Upper lobe of left lung (tissue), 6 donors: ENCODE data around the gene KRT74. TPM values are rescaled to one million over a fixed set of nuclear protein-coding genes. Genes with fewer than 3 reads are reported as not detected.

Experiments
- ATAC-seq, 2 donors: fragments of 200-7000 bp; cut with Tn5 transposase; one replicate each; pipeline ENCODE4 v1.9.1; 2022; ENCODE audit warnings: mild to moderate bottlenecking in 2 of 2, moderate library complexity in 2 of 2; ENCODE audit not compliant: low FRiP score in 2 of 2
- DNase-seq, 2 donors: peaks; one replicate each; pipeline ENCODE4 v3.0.0-alpha.2; 2019 to 2020
- H3K27ac ChIP-seq, 4 donors: fragments of 200-600 bp; sonication (generic); one replicate each; pipeline ENCODE4 v1.5.1; 2016 to 2019
- H3K27me3 ChIP-seq, 4 donors: fragments of 200-600 bp; sonication (generic); one replicate each; pipeline ENCODE4 v1.5.1; 2017 to 2019
- H3K36me3 ChIP-seq, 4 donors: fragments of 200-600 bp; sonication (generic); one replicate each; pipeline ENCODE4 v1.5.1; 2016 to 2019
- H3K4me1 ChIP-seq, 4 donors: fragments of 200-600 bp; sonication (generic); one replicate each; pipeline ENCODE4 v1.5.1; 2018 to 2019
- H3K4me3 ChIP-seq, 4 donors: fragments of 200-600 bp; sonication (generic); one replicate each; pipeline ENCODE4 v1.5.1; 2017 to 2019; ENCODE audit warnings: mild to moderate bottlenecking in 2 of 4, moderate library complexity in 1 of 4
- H3K9me3 ChIP-seq, 4 donors: fragments of 200-600 bp; sonication (generic); one replicate each; pipeline ENCODE4 v1.5.1; 2018 to 2019
- CTCF ChIP-seq, 6 experiments: fragments of 450-650 bp in 4 of 6; fragments of 200-600 bp in 2 of 6; sonication (generic) in 2 of 6; IDR thresholded peaks; one replicate each; pipeline ENCODE4 v1.5.1; 2016 to 2019; ENCODE audit warnings: antibody characterized with exemption in 6 of 6
- EP300 ChIP-seq, 4 donors: sonication (generic); formaldehyde crosslinking; IDR thresholded peaks; one replicate each; pipeline ENCODE4 v1.5.1; 2017; ENCODE audit warnings: antibody characterized with exemption in 4 of 4, control low read depth in 2 of 4
- POLR2A ChIP-seq, 4 donors: fragments of 450-650 bp; IDR thresholded peaks; one replicate each; pipeline ENCODE4 v1.5.1; 2016 to 2017; ENCODE audit warnings: antibody characterized with exemption in 4 of 4, mild to moderate bottlenecking in 2 of 4
- POLR2AphosphoS5 ChIP-seq, 2 donors: sonication (generic); formaldehyde crosslinking; IDR thresholded peaks; one replicate each; pipeline ENCODE4 v1.5.1; 2017; ENCODE audit warnings: antibody characterized with exemption in 2 of 2
- WGBS, 2 donors: methylation state at CpG; one replicate each; pipeline ENCODE4 v1.1.5; 2017 to 2018; 5-methylcytosine and 5-hydroxymethylcytosine counted together
- total RNA-seq, 6 donors: library from RNA; depleted of rRNA in 4 of 6; stranded (reverse); fragments of >200 nt in 4 of 6; gene quantifications; one replicate each; pipeline versions ENCODE4 v1.1.0 to v1.2.1, GENCODE V29; 2016 to 2021
- donor health status: DM: no; HTN: no; CAD: no; lungs with moderate emphysema.
- donor health status: DM: no; HTN: yes; CAD: no; lungs with severe emphysema.

Gene KRT74
- total RNA-seq, 6 donors from 2014 or later, result not detected

- WGBS, 2 donors, result 67 to 70% methylated on average over 3 of the region's 3 CpGs
- Histone ChIP-seq H3K27ac (no peak overlapping the region), H3K36me3 (no peaks in the 10 kb centered on the region), H3K4me3 (no peak overlapping the region), H3K9me3 (no peaks in the 10 kb centered on the region), H3K27me3 (peaks cover 0 to 3% (median 0%) of the 10 kb centered on the region in 4 donors), H3K4me1 (no peaks in the 10 kb centered on the region)
- ATAC-seq (no peak), DNase-seq (no peak)
- TF ChIP-seq EP300 (IDR thresholded peaks at IDR 0.05), result no peak
- no peak for TF ChIP-seq POLR2AphosphoS5 (IDR thresholded peaks at IDR 0.05)
- no peak for TF ChIP-seq CTCF (IDR thresholded peaks at IDR 0.05)
- no peak for TF ChIP-seq POLR2A (IDR thresholded peaks at IDR 0.05)
Observed at GRCh38 chr12:52519387-52519703, 54.3 kb downstream of the KRT74 start.

DNA sequence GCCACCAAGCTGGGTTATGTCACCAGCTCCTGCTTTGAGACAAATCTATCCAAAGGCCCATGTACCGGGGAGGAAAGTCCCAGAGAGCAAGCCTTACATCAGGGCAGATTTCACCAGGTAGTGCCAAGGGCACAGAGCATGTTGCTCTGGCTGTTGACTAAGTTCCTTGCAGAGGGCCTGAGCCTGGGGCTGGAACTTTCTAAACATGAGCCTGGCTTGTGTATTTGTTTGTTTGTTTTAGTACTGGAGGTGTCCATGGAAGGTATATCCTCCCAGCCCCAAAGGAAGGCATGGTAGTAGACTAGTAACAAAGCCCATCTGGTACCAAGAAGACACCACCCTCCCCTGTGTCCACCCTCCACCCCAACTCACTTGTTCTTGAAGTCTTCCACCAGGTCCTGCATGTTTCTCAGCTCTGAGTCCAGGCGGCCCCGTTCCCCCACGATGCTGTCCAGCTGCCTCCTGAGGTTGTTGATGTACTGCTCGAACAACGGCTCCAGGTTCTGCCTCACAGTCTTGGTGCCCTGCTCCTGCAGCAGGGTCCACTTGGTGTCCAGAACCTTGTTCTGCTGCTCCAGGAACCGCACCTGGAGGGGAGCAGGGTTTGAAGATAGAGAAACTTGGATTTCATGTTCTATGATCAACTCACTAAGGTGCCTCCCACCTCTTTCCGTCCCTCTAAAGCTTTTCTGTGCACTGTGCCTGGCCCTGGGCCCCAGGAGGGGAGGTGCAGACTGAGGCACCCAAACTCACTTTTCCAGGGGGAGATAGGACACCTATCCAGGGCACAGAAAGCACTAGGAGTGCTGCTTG lies 54.9 kb downstream of the KRT74 start:
- 80% methylated on average over 6 to 8 of the region's 8 CpGs for WGBS, 2 donors
- H3K9me3 ChIP-seq, result no peaks in the 10 kb centered on the region
- H3K36me3 ChIP-seq, result no peaks in the 10 kb centered on the region
- DNase-seq (no peak), ATAC-seq (no peak)
- no peak overlapping the region for H3K4me3 ChIP-seq
- no peak overlapping the region for H3K27ac ChIP-seq
- H3K4me1 ChIP-seq, result no peaks in the 10 kb centered on the region
- TF ChIP-seq POLR2A (IDR thresholded peaks at IDR 0.05) (no peak), POLR2AphosphoS5 (IDR thresholded peaks at IDR 0.05) (no peak), EP300 (IDR thresholded peaks at IDR 0.05) (no peak), CTCF (IDR thresholded peaks at IDR 0.05) (no peak)
- peaks cover 0 to 3% (median 0%) of the 10 kb centered on the region in 4 donors for H3K27me3 ChIP-seq

GRCh38 chr12:52517888-52518287 lies 55.8 kb downstream of the KRT74 start:
- TF ChIP-seq CTCF (IDR thresholded peaks at IDR 0.05) (no peak), POLR2AphosphoS5 (IDR thresholded peaks at IDR 0.05) (no peak), POLR2A (IDR thresholded peaks at IDR 0.05) (no peak), EP300 (IDR thresholded peaks at IDR 0.05) (no peak)
- H3K4me1 ChIP-seq, result no peaks in the 10 kb centered on the region
- H3K9me3 ChIP-seq, result no peaks in the 10 kb centered on the region
- H3K4me3 ChIP-seq, result no peak overlapping the region
- ATAC-seq (no peak), DNase-seq (no peak)
- H3K27me3 ChIP-seq, result peaks cover 0 to 3% (median 0%) of the 10 kb centered on the region in 4 donors
- no peaks in the 10 kb centered on the region for H3K36me3 ChIP-seq
- 88 to 90% methylated on average over 5 of the region's 5 CpGs for WGBS, 2 donors
- no peak overlapping the region for H3K27ac ChIP-seq

DNA sequence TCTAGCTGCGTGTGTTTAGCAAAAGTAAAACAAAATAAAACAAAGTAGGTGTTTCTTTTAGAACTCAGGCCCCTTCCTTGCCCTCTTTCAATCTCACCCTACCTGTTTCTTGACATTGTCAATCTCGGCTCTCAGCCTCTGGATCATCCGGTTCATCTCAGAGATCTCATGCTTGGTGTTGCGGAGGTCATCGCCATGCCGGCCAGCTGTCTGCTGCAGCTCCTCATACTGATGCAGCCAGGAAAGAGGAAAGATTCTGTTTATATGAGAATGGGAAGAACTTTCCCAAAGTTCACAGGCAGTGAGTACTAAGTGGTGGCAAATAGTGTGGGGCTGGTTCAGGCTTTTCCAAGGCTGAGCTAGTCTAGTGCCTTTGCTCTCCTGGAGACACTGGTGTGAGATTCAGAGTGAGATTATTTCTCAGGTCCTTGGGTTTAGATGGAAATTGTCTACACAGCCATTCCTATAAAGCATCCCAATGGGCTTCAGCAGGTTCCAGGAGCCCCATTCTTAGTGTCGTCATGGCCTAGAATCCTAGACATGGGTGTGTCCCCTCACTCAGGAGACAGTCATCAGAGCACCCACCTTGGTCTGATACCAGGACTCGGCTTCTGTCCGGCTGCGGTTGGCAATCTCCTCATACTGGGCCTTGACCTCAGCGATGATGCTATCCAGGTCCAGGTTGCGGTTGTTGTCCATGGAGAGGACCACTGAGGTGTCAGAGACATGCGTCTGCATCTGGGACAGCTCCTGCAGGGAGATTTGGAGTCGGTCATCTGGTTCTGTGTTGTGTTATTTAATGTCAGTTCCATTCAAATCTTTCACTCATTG lies 56.4 kb downstream of the KRT74 start:
- TF ChIP-seq POLR2AphosphoS5 (IDR thresholded peaks at IDR 0.05), result no peak
- TF ChIP-seq POLR2A (IDR thresholded peaks at IDR 0.05), result no peak
- TF ChIP-seq CTCF (IDR thresholded peaks at IDR 0.05), result no peak
- TF ChIP-seq EP300 (IDR thresholded peaks at IDR 0.05), result no peak
- no peak overlapping the region for H3K4me3 ChIP-seq
- no peaks in the 10 kb centered on the region for H3K36me3 ChIP-seq
- H3K4me1 ChIP-seq, result no peaks in the 10 kb centered on the region
- H3K27ac ChIP-seq, result no peak overlapping the region
- no peaks in the 10 kb centered on the region for H3K9me3 ChIP-seq
- WGBS, 2 donors, result 89 to 92% methylated on average over 12 to 14 of the region's 14 CpGs
- peaks cover 0 to 3% (median 0%) of the 10 kb centered on the region in 4 donors for H3K27me3 ChIP-seq
- DNase-seq (no peak), ATAC-seq (no peak)
